ENCODE data around the gene CACNG7.

CACNG7 gene

GRCh38 chr19:53961523-53962356 lies 52.7 kb downstream of the CACNG7 start:
- no peak for TF ChIP-seq CTCF (IDR thresholded peaks at IDR 0.05; ENCODE audit: borderline replicate concordance, insufficient read depth, low read depth, low read length)
- no peak overlapping the region for H3K4me3 ChIP-seq (ENCODE audit: low read depth, low read length)

DNA sequence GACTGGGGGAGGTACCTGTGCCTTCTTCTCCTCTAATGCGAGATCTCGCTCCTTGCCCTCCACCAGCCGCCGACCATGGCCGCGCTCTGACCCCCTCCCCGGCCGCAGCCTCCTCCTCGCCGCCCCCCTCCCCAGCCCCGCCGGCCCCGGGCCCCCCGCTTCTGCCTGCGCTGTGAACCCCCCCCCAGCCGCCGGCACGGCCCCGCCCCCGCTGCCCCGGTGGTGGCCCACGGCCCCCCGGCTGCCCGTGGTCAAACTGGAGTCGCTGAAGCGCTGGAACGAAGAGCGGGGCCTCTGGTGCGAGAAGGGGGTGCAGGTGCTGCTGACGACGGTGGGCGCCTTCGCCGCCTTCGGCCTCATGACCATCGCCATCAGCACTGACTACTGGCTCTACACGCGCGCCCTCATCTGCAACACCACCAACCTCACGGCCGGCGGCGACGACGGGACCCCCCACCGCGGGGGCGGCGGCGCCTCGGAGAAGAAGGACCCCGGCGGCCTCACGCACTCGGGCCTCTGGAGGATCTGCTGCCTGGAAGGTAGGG lies 53.9 kb downstream of the CACNG7 start, which contains the start of gene CACNG8:
TSS of gene CACNG8 (plus strand) at position 51 of the 545 bp plus-strand sequence.
- no peak for TF ChIP-seq CTCF (IDR thresholded peaks at IDR 0.05; ENCODE audit: borderline replicate concordance, insufficient read depth, low read depth, low read length)
- H3K4me3 ChIP-seq (ENCODE audit: low read depth, low read length) = no peak within 1 kb of the TSS

- H3K4me3 ChIP-seq (ENCODE audit: low read depth, low read length) = no peak overlapping the region
- no peak for TF ChIP-seq CTCF (IDR thresholded peaks at IDR 0.05; ENCODE audit: borderline replicate concordance, insufficient read depth, low read depth, low read length)
These were observed 56.0 kb downstream of the CACNG7 start for GRCh38 chr19:53965091-53965490.

DNA sequence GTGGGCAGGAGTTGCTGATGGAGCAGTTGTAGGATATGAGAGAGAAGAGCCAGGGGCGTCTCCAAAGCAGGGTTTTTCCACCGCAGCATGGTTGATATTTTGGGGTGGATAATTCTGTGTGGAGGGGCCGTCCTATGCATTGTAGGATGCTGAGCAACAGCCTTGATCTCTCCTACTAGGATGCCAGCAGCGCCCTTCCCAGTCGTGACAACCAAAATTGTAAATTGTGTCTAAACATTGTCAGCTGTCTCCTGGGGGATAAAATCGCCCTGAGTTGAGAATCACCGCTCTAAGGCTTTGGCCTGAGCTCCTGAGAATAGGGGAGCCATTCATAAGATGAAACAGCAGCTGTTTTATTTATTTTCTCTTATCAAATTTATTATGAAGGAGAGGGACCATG lies 57.9 kb downstream of the CACNG7 start:
- TF ChIP-seq CTCF (IDR thresholded peaks at IDR 0.05; ENCODE audit: borderline replicate concordance, insufficient read depth, low read depth, low read length) = no peak
- H3K4me3 ChIP-seq (ENCODE audit: low read depth, low read length) = no peak overlapping the region

DNA sequence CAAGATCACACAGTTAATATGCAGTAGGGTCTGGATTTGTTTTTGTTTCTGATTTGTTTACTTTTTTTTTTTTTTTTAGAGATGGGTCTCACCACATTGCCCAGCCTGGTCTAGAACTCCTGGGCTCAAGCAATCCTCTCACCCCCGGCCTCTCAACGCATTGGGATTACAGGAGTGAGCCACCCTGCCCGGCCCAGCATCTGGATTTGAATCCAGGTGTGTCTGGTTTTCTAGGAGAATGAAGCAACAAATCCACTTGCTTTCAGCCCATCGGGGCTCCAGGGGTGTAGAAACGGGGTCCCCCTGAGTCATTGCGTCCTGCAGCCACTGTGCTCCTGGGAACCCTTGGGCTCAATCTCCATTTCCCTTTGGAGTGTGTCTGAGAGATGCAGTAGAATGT lies 60.3 kb downstream of the CACNG7 start:
- H3K4me3 ChIP-seq (ENCODE audit: low read depth, low read length) = no peak overlapping the region
- TF ChIP-seq CTCF (IDR thresholded peaks at IDR 0.05; ENCODE audit: borderline replicate concordance, insufficient read depth, low read depth, low read length) = no peak

- no peak for TF ChIP-seq CTCF (IDR thresholded peaks at IDR 0.05; ENCODE audit: borderline replicate concordance, insufficient read depth, low read depth, low read length)
- no peak overlapping the region for H3K4me3 ChIP-seq (ENCODE audit: low read depth, low read length)
These were observed 62.6 kb downstream of the CACNG7 start for GRCh38 chr19:53971673-53972072.

Measured in GM12875 (cell line).